HEK293 (cell line): ENCODE results near the gene SPEM1.
A peak's percentile ranks its signal among the peaks of the same experiment; 100 is the strongest.

Experiments used
- BCL11A ChIP-seq: fragments of 450-650 bp; formaldehyde crosslinking; IDR thresholded peaks from 2 replicates; pipeline ENCODE4 v1.5.1; 2016; ENCODE audit warnings: low read depth, missing biosample characterization, missing genetic modification characterization
- CTCF ChIP-seq: fragments of 450-650 bp; formaldehyde crosslinking; IDR thresholded peaks from 2 replicates; pipeline ENCODE4 v1.5.1; 2016; ENCODE audit warnings: missing biosample characterization, missing genetic modification characterization
- GLIS1 ChIP-seq: fragments of 450-650 bp; formaldehyde crosslinking; IDR thresholded peaks from 2 replicates; pipeline ENCODE4 v1.5.1; 2016; ENCODE audit warnings: missing biosample characterization, missing genetic modification characterization
- GLIS2 ChIP-seq: fragments of 450-650 bp; formaldehyde crosslinking; IDR thresholded peaks from 2 replicates; pipeline ENCODE4 v1.5.1; 2016; ENCODE audit warnings: missing biosample characterization, missing genetic modification characterization
- HIC1 ChIP-seq: fragments of 450-650 bp; formaldehyde crosslinking; IDR thresholded peaks from 2 replicates; pipeline ENCODE4 v1.5.1; 2016; ENCODE audit warnings: missing biosample characterization, missing genetic modification characterization
- PATZ1 ChIP-seq: fragments of 450-650 bp; formaldehyde crosslinking; IDR thresholded peaks from 2 replicates; pipeline ENCODE4 v1.5.1; 2016; ENCODE audit warnings: missing biosample characterization, missing genetic modification characterization
- PRDM1 ChIP-seq: fragments of 450-650 bp; formaldehyde crosslinking; IDR thresholded peaks from 2 replicates; pipeline ENCODE4; 2016; ENCODE audit warnings: missing biosample characterization, missing genetic modification characterization
- REST ChIP-seq: fragments of 450-650 bp; formaldehyde crosslinking; IDR thresholded peaks from 2 replicates; pipeline ENCODE4 v1.5.1; 2016; ENCODE audit warnings: missing biosample characterization, missing genetic modification characterization
- SP3 ChIP-seq: fragments of 450-650 bp; formaldehyde crosslinking; IDR thresholded peaks from 2 replicates; pipeline ENCODE4 v1.5.1; 2016; ENCODE audit warnings: missing biosample characterization, missing genetic modification characterization
- ZBTB10 ChIP-seq: fragments of 450-650 bp; formaldehyde crosslinking; IDR thresholded peaks from 2 replicates; pipeline ENCODE4 v1.5.1; 2016; ENCODE audit warnings: missing biosample characterization, missing genetic modification characterization
- ZFP3 ChIP-seq: fragments of 450-650 bp; formaldehyde crosslinking; IDR thresholded peaks from 2 replicates; pipeline ENCODE4 v1.5.1; 2016; ENCODE audit warnings: low read depth, missing biosample characterization, missing genetic modification characterization
- ZNF140 ChIP-seq: fragments of 450-650 bp; formaldehyde crosslinking; IDR thresholded peaks from 2 replicates; pipeline ENCODE4 v1.5.1; 2016; ENCODE audit warnings: missing biosample characterization, missing genetic modification characterization
- ZNF146 ChIP-seq: fragments of 450-650 bp; formaldehyde crosslinking; IDR thresholded peaks from 2 replicates; pipeline ENCODE4 v1.5.1; 2016; ENCODE audit warnings: missing biosample characterization, missing genetic modification characterization
- ZNF184 ChIP-seq: fragments of 450-650 bp; IDR thresholded peaks from 2 replicates; pipeline ENCODE4 v1.5.1; 2018; ENCODE audit warnings: missing biosample characterization, mild to moderate bottlenecking, missing genetic modification characterization
- ZNF335 ChIP-seq: fragments of 450-650 bp; formaldehyde crosslinking; conservative IDR thresholded peaks from 2 replicates; pipeline ENCODE4 v1.5.1; 2016; ENCODE audit warnings: missing biosample characterization, missing genetic modification characterization
- ZNF654 ChIP-seq: fragments of 450-650 bp; formaldehyde crosslinking; IDR thresholded peaks from 2 replicates; pipeline ENCODE4 v1.5.1; 2016; ENCODE audit warnings: low read depth, missing biosample characterization, missing genetic modification characterization
- ZNF670 ChIP-seq: fragments of 450-650 bp; formaldehyde crosslinking; IDR thresholded peaks from 2 replicates; pipeline ENCODE4 v1.5.1; 2016; ENCODE audit warnings: missing biosample characterization, missing genetic modification characterization, low read depth
- ZNF76 ChIP-seq: fragments of 450-650 bp; formaldehyde crosslinking; IDR thresholded peaks from 2 replicates; pipeline ENCODE4; 2016; ENCODE audit warnings: low read depth, missing biosample characterization, missing genetic modification characterization, borderline replicate concordance

The SPEM1 gene

DNA sequence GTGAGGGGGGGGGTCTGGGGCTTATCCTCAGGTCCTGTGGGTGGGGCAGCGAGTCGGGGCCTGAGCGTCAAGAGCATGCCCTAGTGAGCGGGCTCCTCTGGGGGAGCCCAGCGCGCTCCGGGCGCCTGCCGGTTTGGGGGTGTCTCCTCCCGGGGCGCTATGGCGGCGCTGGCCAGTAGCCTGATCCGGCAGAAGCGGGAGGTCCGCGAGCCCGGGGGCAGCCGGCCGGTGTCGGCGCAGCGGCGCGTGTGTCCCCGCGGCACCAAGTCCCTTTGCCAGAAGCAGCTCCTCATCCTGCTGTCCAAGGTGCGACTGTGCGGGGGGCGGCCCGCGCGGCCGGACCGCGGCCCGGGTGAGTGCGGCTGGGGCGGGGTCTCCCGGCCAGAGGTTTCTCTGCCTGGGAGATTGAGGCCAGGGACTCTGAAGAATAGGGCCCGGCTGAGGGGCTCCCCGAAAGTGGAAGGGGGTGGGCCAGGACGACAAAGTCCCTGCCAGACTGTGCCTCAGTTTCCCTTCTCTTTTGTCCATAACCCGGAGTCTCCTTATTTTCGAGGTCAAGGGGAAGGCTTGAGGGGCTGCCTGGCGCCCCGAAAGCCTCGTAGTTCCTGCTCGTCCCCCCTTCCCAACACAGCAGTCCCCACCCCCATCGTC, 19.5 kb downstream of the SPEM1 start, which contains the start of gene FGF11 (continued):
- TF ChIP-seq REST (tag by site-specific recombination) (peak; percentile 79), ZNF184 (tag by site-specific recombination) (no peak), PATZ1 (no peak), GLIS2 (tag by site-specific recombination) (0 out of 2 replicates have a peak, but pooled peaks have one; percentile 26), CTCF (tag by site-specific recombination) (no peak), ZNF146 (no peak), GLIS1 (tag by site-specific recombination) (peak; percentile 50; the same call in 1 of the 2 replicates), PRDM1 (tag by site-specific recombination) (no peak), ZNF76 (tag by site-specific recombination) (no peak), BCL11A (tag by site-specific recombination) (no peak), ZNF670 (tag by site-specific recombination) (no peak), ZFP3 (tag by site-specific recombination) (no peak), SP3 (tag by site-specific recombination) (peak; percentile 38; the same call in 1 of the 2 replicates), ZNF335 (no peak; the same call in 1 of the 2 replicates), ZBTB10 (no peak; the same call in 1 of the 2 replicates), ZNF140 (no peak), ZNF654 (no peak), HIC1 (tag by site-specific recombination) (no peak)
